GM12878 (cell line): ENCODE results near the gene GRHL1. TPM values are rescaled to one million over a fixed set of nuclear protein-coding genes. Genes with fewer than 3 reads are reported as not detected.

Experiments
- BCL11A ChIP-seq: IDR thresholded peaks from 2 replicates; pipeline ENCODE4 v1.6.1; 2011; ENCODE audit warnings: low read depth, low read length
- CBFB ChIP-seq: IDR thresholded peaks from 2 replicates; pipeline ENCODE4 v1.6.1; 2016; ENCODE audit warnings: antibody characterized with exemption, low read depth
- DPF2 ChIP-seq: fragments of 450-650 bp; IDR thresholded peaks from 2 replicates; pipeline ENCODE4 v1.6.1; 2017; ENCODE audit warnings: mild to moderate bottlenecking
- EED ChIP-seq: sonication (generic); IDR thresholded peaks from 2 replicates; pipeline ENCODE4 v1.6.1; 2016; ENCODE audit warnings: antibody characterized with exemption, low read depth
- GABPA ChIP-seq: IDR thresholded peaks from 2 replicates; pipeline ENCODE4 v1.6.1; 2014; ENCODE audit warnings: antibody characterized with exemption, low read depth, mild to moderate bottlenecking, inconsistent platforms
- GATAD2B ChIP-seq: fragments of 450-650 bp; conservative IDR thresholded peaks from 2 replicates; pipeline ENCODE4 v1.6.1; 2017; ENCODE audit warnings: low read depth, mild to moderate bottlenecking, moderate library complexity
- JUNB ChIP-seq: IDR thresholded peaks from 2 replicates; pipeline ENCODE4 v1.6.1; 2016; ENCODE audit warnings: antibody characterized with exemption, mild to moderate bottlenecking
- KDM1A ChIP-seq: fragments of 200-600 bp; sonication (generic); IDR thresholded peaks from 2 replicates; pipeline ENCODE4 v1.6.1; 2016; ENCODE audit warnings: borderline replicate concordance
- MEF2B ChIP-seq: fragments of 450-650 bp; IDR thresholded peaks from 2 replicates; pipeline ENCODE4 v1.6.1; 2018; ENCODE audit warnings: mild to moderate bottlenecking, moderate library complexity; ENCODE audit not compliant: partially characterized antibody, poor library complexity, severe bottlenecking
- MTA2 ChIP-seq: fragments of 450-650 bp; IDR thresholded peaks from 2 replicates; pipeline ENCODE4 v1.6.1; 2016; ENCODE audit warnings: low read depth, mild to moderate bottlenecking, moderate library complexity
- MXI1 ChIP-seq: fragments of 150-350 bp; IDR thresholded peaks from 2 replicates; pipeline ENCODE4 v1.6.1; 2011; ENCODE audit warnings: low read depth, mild to moderate bottlenecking, inconsistent platforms, low read length, improper control_type of control experiment
- NBN ChIP-seq: fragments of 450-650 bp; IDR thresholded peaks from 2 replicates; pipeline ENCODE4 v1.6.1; 2016
- RAD51 ChIP-seq: fragments of 450-650 bp; IDR thresholded peaks from 2 replicates; pipeline ENCODE4 v1.6.1; 2016; ENCODE audit warnings: moderate library complexity, mild to moderate bottlenecking, inconsistent platforms
- RB1 ChIP-seq: fragments of 450-650 bp; formaldehyde crosslinking; IDR thresholded peaks from 2 replicates; pipeline ENCODE4 v1.6.1; 2017; ENCODE audit warnings: mild to moderate bottlenecking, borderline replicate concordance
- RBBP5 ChIP-seq: fragments of 200-600 bp; sonication (generic); conservative IDR thresholded peaks from 2 replicates; pipeline ENCODE4 v1.6.1; 2016
- RCOR1 ChIP-seq: conservative IDR thresholded peaks from 2 replicates; pipeline ENCODE4 v1.6.1; 2012; ENCODE audit warnings: low read depth, low read length, improper control_type of control experiment
- RFX5 ChIP-seq: IDR thresholded peaks from 2 replicates; pipeline ENCODE4 v1.6.1; 2011; ENCODE audit warnings: low read depth, low read length, improper control_type of control experiment
- SREBF2 ChIP-seq: IDR thresholded peaks from 2 replicates; pipeline ENCODE4 v1.6.1; 2012; ENCODE audit warnings: mild to moderate bottlenecking, low read length
- ZZZ3 ChIP-seq: IDR thresholded peaks from 2 replicates; pipeline ENCODE4 v1.6.1; 2011; ENCODE audit warnings: low read depth; ENCODE audit not compliant: control insufficient read depth, insufficient read length
- polyA plus RNA-seq, 11 experiments: library from polyadenylated mRNA; depleted of rRNA in 4 of 11; unstranded in 6 of 11; stranded (reverse) in 5 of 11; fragments of >200 nt; fragmentation: Nextera tagmentation in 4 of 11; fragmentation: Illumina TruSeq in 1 of 11; extraction: Ambion mirVana in 4 of 11; extraction: Trizol in 1 of 11; gene quantifications; 1 replicate in 1 of 11; 2 replicates in 10 of 11; pipeline versions ENCODE4 v1.2.1 to v1.2.3, GENCODE V29; 2011 to 2016; ENCODE audit warnings: inconsistent platforms in 2 of 11, missing spikeins in 2 of 11, low read depth in 1 of 11
- total RNA-seq, 4 experiments: library from RNA; depleted of rRNA in 3 of 4; stranded (reverse); fragments of >200 nt in 3 of 4; fragmentation: Illumina TruSeq in 1 of 4; extraction: Trizol in 1 of 4; gene quantifications; 2 replicates each; pipeline versions ENCODE4 v1.2.1 to v1.2.3, GENCODE V29; 2013 to 2021
- TF ChIP-seq, protein P1 (sequence below): IDR thresholded peaks from 2 replicates; pipeline ENCODE4 v1.6.1; 2012; ENCODE audit warnings: low read depth, low read length, improper control_type of control experiment
- TF ChIP-seq, protein P2 (sequence below): IDR thresholded peaks from 2 replicates; pipeline ENCODE4 v1.6.1; 2011; ENCODE audit warnings: mild to moderate bottlenecking, low read depth, low read length, moderate library complexity; ENCODE audit not compliant: insufficient replicate concordance
- TF ChIP-seq, protein P3 (sequence below): fragments of 450-650 bp; IDR thresholded peaks from 2 replicates; pipeline ENCODE4 v1.6.1; 2014; ENCODE audit warnings: mild to moderate bottlenecking
- TF ChIP-seq, protein P4 (sequence below): fragments of 450-650 bp; IDR thresholded peaks from 2 replicates; pipeline ENCODE4 v1.6.1; 2017; ENCODE audit warnings: low read depth, mild to moderate bottlenecking, moderate library complexity
- TF ChIP-seq, protein P5 (sequence below): IDR thresholded peaks from 2 replicates; pipeline ENCODE4 v1.6.1; 2012; ENCODE audit warnings: low read length, inconsistent platforms
- TF ChIP-seq, protein P6 (sequence below): IDR thresholded peaks from 2 replicates; pipeline ENCODE4 v1.6.1; 2012; ENCODE audit warnings: low read depth, low read length, improper control_type of control experiment

GRHL1 gene
- total and polyA plus RNA-seq, 10 of the 15 experiments (the other 5 are each of a cell fraction or from before 2014, with no cell fraction given) = 0.09 to 0.81 (median 0.28) TPM; not detected in 1

DNA sequence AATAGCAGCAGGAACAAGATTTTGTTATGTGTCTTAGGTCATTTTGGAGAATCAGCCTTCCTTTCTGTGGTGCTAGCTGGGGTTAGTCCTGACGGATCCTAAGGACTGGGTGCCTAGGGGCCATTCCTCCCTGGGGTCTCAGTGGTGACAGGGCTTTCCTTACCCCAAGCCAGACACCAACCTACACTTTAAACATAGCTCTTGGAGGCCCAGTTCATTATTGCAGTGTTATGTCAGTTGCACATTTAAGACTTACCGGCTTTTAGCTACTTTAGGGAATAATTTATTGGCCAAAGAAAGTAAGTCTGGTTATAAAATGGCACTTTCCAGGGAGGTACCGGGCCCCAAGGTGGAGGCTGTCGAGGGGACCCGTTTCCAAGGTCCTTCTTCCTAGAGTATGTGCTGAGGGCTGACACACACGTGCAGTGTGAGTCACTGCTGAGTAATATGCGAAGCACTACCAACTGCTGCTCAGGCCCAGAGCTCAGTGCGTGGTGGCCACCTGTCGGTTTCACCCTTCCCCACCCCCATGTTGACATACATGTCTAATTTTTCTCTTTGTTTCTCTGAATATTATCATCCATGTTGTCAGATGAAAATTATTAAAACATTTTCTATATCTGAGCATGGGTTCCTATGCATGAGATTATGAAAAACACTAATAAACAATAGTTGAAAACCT, 37.0 kb upstream of the GRHL1 start (continued):
- TF ChIP-seq BCL11A = peak; percentile 69
- TF ChIP-seq, protein P1, sequence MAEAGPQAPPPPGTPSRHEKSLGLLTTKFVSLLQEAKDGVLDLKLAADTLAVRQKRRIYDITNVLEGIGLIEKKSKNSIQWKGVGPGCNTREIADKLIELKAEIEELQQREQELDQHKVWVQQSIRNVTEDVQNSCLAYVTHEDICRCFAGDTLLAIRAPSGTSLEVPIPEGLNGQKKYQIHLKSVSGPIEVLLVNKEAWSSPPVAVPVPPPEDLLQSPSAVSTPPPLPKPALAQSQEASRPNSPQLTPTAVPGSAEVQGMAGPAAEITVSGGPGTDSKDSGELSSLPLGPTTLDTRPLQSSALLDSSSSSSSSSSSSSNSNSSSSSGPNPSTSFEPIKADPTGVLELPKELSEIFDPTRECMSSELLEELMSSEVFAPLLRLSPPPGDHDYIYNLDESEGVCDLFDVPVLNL = no peak
- TF ChIP-seq, protein P2, sequence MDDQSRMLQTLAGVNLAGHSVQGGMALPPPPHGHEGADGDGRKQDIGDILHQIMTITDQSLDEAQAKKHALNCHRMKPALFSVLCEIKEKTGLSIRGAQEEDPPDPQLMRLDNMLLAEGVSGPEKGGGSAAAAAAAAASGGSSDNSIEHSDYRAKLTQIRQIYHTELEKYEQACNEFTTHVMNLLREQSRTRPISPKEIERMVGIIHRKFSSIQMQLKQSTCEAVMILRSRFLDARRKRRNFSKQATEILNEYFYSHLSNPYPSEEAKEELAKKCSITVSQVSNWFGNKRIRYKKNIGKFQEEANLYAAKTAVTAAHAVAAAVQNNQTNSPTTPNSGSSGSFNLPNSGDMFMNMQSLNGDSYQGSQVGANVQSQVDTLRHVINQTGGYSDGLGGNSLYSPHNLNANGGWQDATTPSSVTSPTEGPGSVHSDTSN = no peak
- TF ChIP-seq ZZZ3 = no peak
- TF ChIP-seq EED = peak; percentile 73
- 0 out of 2 replicates have a peak, but pooled peaks have one; percentile 32 for TF ChIP-seq CBFB
- no peak for TF ChIP-seq RAD51
- TF ChIP-seq RFX5 = no peak
- no peak for TF ChIP-seq RB1
- TF ChIP-seq DPF2 = peak; percentile 65; the same call in 1 of the 2 replicates
- no peak for TF ChIP-seq GABPA
- TF ChIP-seq, protein P3, sequence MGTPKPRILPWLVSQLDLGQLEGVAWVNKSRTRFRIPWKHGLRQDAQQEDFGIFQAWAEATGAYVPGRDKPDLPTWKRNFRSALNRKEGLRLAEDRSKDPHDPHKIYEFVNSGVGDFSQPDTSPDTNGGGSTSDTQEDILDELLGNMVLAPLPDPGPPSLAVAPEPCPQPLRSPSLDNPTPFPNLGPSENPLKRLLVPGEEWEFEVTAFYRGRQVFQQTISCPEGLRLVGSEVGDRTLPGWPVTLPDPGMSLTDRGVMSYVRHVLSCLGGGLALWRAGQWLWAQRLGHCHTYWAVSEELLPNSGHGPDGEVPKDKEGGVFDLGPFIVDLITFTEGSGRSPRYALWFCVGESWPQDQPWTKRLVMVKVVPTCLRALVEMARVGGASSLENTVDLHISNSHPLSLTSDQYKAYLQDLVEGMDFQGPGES = no peak
- no peak for TF ChIP-seq RCOR1
- TF ChIP-seq NBN = no peak
- TF ChIP-seq SREBF2 = no peak
- TF ChIP-seq GATAD2B = 0 out of 2 replicates have a peak, but pooled peaks have one; percentile 39
- TF ChIP-seq KDM1A = no peak
- 0 out of 2 replicates have a peak, but pooled peaks have one; percentile 35 for TF ChIP-seq MXI1
- TF ChIP-seq MEF2B = no peak
- 0 out of 2 replicates have a peak, but pooled peaks have one; percentile 37 for TF ChIP-seq MTA2
- TF ChIP-seq, protein P4, sequence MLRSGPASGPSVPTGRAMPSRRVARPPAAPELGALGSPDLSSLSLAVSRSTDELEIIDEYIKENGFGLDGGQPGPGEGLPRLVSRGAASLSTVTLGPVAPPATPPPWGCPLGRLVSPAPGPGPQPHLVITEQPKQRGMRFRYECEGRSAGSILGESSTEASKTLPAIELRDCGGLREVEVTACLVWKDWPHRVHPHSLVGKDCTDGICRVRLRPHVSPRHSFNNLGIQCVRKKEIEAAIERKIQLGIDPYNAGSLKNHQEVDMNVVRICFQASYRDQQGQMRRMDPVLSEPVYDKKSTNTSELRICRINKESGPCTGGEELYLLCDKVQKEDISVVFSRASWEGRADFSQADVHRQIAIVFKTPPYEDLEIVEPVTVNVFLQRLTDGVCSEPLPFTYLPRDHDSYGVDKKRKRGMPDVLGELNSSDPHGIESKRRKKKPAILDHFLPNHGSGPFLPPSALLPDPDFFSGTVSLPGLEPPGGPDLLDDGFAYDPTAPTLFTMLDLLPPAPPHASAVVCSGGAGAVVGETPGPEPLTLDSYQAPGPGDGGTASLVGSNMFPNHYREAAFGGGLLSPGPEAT = no peak
- TF ChIP-seq, protein P5, sequence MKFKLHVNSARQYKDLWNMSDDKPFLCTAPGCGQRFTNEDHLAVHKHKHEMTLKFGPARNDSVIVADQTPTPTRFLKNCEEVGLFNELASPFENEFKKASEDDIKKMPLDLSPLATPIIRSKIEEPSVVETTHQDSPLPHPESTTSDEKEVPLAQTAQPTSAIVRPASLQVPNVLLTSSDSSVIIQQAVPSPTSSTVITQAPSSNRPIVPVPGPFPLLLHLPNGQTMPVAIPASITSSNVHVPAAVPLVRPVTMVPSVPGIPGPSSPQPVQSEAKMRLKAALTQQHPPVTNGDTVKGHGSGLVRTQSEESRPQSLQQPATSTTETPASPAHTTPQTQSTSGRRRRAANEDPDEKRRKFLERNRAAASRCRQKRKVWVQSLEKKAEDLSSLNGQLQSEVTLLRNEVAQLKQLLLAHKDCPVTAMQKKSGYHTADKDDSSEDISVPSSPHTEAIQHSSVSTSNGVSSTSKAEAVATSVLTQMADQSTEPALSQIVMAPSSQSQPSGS = 0 out of 2 replicates have a peak, but pooled peaks have one; percentile 59
- no peak for TF ChIP-seq RBBP5
- peak; percentile 97 for TF ChIP-seq JUNB
- TF ChIP-seq, protein P6, sequence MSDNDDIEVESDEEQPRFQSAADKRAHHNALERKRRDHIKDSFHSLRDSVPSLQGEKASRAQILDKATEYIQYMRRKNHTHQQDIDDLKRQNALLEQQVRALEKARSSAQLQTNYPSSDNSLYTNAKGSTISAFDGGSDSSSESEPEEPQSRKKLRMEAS = peak; percentile 64; the same call in 1 of the 2 replicates
